D721Med (cell line): ENCODE results near the gene GDF11.

ENCODE experiments used
- DNase-seq: peaks from one replicate; pipeline ENCODE4 v3.0.0; 2011; ENCODE audit warnings: low spot score; ENCODE audit not compliant: insufficient read length
- FAIRE-seq: peaks from 2 replicates; lab custom pipeline; 2011; peaks lifted over from hg19 to GRCh38; lab: Jason Lieb, UNC
- TF ChIP-seq, protein P1 (sequence below): IDR thresholded peaks from 2 replicates; pipeline ENCODE4 v1.5.1; 2012; ENCODE audit warnings: mild to moderate bottlenecking, control low read depth; ENCODE audit not compliant: insufficient read depth; ENCODE audit errors: missing control alignments

Gene GDF11

DNA sequence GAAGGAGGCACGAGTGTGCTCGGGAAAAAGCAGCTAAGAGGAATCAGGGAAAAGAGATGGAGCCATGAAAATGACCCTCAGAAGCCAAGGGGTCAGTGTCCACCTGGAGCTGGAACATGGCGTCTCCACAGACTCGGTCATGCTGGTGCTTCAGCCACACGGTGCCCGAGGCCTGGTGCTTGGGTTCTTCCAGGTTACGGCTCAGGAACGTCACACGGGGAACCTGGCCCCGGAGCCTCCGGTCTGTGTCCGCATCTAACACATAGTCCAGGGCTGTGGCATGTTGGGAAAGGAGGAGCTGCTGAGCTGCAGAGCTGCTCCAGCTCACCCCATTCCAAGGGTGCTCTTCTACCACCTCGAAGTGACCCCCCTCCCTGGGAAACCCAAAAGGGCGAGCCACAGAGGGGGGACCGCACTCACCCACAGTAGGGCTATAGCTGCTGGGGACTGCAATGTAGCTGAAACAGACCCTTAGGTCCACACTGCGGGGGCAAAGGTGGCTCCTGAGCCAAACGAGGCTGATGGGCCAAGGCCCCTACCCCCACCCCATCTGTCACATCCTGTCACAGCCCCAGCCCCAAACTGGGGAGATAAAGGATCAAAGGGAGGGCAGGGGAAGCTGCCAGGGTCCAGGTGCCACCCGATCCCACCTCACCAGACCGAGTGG, 46.0 kb upstream of the GDF11 start:
- DNase-seq (no peak), FAIRE-seq (no peak)
- TF ChIP-seq, protein P1, sequence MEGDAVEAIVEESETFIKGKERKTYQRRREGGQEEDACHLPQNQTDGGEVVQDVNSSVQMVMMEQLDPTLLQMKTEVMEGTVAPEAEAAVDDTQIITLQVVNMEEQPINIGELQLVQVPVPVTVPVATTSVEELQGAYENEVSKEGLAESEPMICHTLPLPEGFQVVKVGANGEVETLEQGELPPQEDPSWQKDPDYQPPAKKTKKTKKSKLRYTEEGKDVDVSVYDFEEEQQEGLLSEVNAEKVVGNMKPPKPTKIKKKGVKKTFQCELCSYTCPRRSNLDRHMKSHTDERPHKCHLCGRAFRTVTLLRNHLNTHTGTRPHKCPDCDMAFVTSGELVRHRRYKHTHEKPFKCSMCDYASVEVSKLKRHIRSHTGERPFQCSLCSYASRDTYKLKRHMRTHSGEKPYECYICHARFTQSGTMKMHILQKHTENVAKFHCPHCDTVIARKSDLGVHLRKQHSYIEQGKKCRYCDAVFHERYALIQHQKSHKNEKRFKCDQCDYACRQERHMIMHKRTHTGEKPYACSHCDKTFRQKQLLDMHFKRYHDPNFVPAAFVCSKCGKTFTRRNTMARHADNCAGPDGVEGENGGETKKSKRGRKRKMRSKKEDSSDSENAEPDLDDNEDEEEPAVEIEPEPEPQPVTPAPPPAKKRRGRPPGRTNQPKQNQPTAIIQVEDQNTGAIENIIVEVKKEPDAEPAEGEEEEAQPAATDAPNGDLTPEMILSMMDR: no peak

DNA sequence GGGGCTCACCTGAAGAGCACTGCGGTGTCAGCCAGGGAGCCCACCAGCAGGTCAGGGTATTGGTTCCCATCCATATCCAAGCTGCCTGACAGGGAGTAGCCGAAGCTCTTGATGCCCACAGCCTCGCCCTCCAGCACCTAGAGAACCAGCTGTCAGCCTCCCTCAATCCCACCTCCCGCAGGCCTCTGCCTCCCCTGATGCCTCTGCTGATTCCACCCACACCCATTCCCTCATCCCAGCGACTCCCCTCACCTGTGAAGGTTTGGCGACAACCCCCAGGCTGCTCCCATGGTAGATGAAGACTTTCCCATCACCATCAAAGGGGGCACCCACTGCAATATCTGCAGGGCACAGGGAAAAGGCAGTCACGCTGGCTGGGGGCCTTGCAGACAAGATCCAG, 45.2 kb upstream of the GDF11 start:
- DNase-seq: no peak
- TF ChIP-seq, protein P1: no peak
- FAIRE-seq: no peak

DNA sequence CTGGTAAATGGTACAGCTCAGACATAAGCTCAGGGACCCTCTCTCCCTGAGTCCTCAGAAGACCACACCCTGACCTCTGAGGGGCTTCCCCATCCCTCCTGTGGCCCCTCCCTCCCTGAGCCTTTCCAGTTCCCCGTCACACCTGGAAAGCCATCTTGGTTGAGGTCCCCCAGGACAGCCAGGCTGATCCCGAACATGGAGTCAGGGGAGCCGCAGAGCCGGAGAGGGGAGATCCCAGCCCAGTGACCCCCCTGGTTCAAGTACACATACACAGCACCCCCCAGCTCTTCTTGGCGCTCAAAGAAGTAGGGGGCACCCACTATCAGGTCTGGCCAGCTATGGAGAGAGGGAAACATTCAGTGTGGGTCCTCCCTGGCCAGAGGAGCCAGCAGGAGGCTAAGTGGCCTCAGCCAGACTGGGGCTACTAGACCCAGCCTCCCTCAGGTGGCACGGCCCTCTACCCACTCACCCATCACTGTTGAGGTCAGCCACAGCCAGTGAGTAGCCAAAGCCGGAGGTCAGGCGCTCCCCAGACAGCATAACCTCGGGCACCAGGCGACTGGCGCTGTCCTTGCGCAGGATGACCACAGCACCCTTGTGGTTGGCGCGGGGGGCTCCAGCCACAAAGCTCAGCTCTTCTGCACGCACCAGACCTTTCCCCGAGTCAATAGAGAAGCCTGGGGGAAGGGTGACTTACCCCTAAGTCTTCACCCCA, 44.5 kb upstream of the GDF11 start:
- no peak for DNase-seq
- TF ChIP-seq, protein P1: no peak
- FAIRE-seq: no peak

DNA sequence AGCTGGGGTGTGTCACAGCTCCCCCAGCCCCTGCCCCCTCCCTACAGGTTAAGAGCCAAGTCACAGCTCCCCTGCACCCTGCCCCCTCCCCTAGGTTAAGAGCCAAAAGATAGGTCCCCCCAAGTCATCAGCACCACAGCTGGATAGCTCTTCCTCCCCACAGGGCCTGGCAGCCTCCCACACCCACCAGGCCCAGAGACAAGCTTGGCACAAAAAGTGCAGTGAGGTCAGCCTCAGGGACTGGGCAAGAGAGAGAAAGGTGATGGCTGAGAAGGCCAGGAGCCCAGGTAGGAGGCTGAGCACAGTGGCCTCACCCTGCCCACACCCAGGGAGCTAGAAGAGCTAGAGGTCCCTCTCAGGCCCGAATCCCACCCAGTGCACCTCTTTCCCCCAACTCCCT, 44.0 kb upstream of the GDF11 start:
- TF ChIP-seq, protein P1: no peak
- DNase-seq: no peak
- no peak for FAIRE-seq

DNA sequence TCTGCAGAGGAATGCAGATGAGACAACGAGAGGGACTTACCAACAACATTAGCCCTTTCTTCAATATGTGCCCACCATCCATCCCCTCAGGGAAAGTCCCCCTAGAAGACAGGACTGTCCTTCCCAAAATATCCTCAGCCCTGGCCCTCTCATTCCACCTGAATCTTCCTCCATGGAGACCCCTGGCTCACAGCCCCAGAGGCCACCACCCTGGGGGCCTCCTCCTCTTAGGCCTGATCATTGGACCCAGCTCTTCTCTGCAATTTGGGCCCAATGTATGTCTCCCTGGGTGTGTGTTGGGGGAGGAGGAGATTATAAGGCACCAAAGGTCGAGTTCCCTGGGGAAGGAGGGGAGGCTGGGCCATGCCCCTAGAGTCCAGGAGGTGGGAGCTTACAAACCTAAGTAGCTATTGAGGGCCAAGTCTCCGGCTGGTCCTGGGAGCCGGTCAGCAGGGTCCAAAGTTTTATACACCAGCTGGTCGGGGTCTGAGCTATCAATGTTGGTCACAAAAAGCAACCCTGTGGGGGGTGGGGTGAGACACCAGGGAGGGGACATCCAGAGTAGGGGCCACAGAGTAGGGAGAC, 43.4 kb upstream of the GDF11 start:
- FAIRE-seq: no peak
- TF ChIP-seq, protein P1: no peak
- no peak for DNase-seq

DNA sequence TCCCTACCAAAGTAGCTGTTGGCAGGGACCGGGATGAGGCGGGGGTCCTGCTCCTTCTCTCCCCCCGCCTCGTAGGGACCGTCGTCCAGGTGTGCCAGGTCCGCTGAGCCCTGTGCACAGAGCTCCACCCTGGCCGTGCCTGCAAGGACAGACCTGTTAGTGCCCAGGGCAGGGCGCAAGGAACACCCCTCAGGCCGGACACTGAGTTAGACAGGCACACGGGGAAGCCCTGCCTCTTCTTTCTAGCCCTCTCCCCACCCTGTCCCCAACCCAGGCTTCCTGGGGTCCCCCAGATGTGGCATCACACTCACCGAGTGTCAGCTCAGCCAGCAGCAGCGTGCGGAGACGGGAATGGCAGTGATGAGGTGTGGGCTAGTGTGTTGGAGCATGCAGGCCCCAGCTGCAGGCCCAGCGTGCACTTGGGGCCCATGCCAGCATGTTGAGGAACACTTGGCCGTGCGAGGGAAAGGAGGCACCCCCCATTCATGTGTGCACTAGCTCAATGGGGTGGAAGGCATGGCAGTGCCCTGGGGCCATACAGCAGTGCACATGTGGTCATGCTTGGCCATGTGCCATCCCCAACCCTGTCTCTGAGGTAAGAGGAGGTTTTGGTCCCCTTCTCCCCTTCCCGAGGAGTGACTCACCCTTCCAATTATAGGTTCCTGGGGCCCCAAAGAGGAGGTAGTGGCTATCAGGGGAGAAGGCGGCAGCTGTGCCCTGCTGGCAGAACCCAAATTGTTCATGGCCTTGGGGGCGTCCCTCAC, 42.5 kb upstream of the GDF11 start:
- TF ChIP-seq, protein P1: no peak
- no peak for FAIRE-seq
- no peak for DNase-seq
